K562 (cell line): Measurements from ENCODE around the gene FN1. TPM values are rescaled to one million over a fixed set of nuclear protein-coding genes. Genes with fewer than 3 reads are reported as not detected.
A peak's percentile ranks its signal among the peaks of the same experiment; 100 is the strongest.

Experiments
- ATAC-seq: fragments of 200-7000 bp; cut with Tn5 transposase; 3 replicates; pipeline ENCODE4 v1.9.1; 2020; ENCODE audit warnings: moderate library complexity
- BruUV-seq: library from RNA; stranded (reverse); fragments of 400-500 nt; replicated peaks from 2 replicates; lab custom pipeline; 2021; lab: Mats Ljungman, UMichigan
- CTCF ChIA-PET: fragments of 300-600 bp; formaldehyde crosslinking; extraction: SDS; loops from one replicate; lab custom pipeline; 2021; ENCODE audit warnings: low intra/inter-chr PET ratio; lab: Yijun Ruan, JAX
- POLR2A ChIA-PET: fragments of 300-600, 350-650 bp; sonication (Branson Sonifier 250); formaldehyde crosslinking; extraction: SDS; loops from one replicate; lab custom pipeline; 2021; ENCODE audit warnings: antibody characterized with exemption, inconsistent platforms; lab: Yijun Ruan, JAX
- DNase-seq, 4 experiments: peaks; one replicate each; pipeline versions ENCODE4 v3.0.0 to v3.0.0-alpha.2; 2011 to 2018; ENCODE audit warnings: low spot score in 3 of 4, mixed read lengths in 3 of 4; ENCODE audit errors: extremely low read depth in 1 of 4
- FAIRE-seq: peaks from 2 replicates; lab custom pipeline; 2011; peaks lifted over from hg19 to GRCh38; lab: Jason Lieb, UNC
- H2AFZ ChIP-seq: 2 replicates; pipeline ENCODE4 v1.6.0; 2011; ENCODE audit warnings: low read depth, low read length, control low read depth, inconsistent platforms
- H3K27ac ChIP-seq: fragments of 200-600 bp; 3 replicates; pipeline ENCODE4 v1.8.0; 2011; ENCODE audit warnings: low read depth, mild to moderate bottlenecking, control low read depth, inconsistent platforms, low read length, moderate library complexity, mixed read lengths; ENCODE audit errors: extremely low read depth
- H3K27me3 ChIP-seq, 2 experiments: fragments of 300-600 bp in 1 of 2; 2 replicates in 1 of 2; 3 replicates in 1 of 2; pipeline versions ENCODE4 v1.6.0 to v1.8.0; 2011; ENCODE audit warnings: inconsistent platforms in 2 of 2, low read length in 2 of 2, mild to moderate bottlenecking in 1 of 2, mixed read lengths in 1 of 2, moderate library complexity in 1 of 2; ENCODE audit not compliant: control insufficient read depth in 2 of 2, insufficient read depth in 2 of 2
- H3K36me3 ChIP-seq: fragments of 300-600 bp; 3 replicates; pipeline ENCODE4 v1.8.0; 2011; ENCODE audit warnings: mild to moderate bottlenecking, low read length, inconsistent platforms; ENCODE audit not compliant: control insufficient read depth, insufficient read depth
- H3K4me1 ChIP-seq, 2 experiments: fragments of 200-600 bp in 1 of 2; replicated peaks in 1 of 2; 2 replicates in 1 of 2; 3 replicates in 1 of 2; pipeline versions ENCODE4 v1.5.1 to v1.8.0; 2011; ENCODE audit warnings: inconsistent platforms in 2 of 2, low read length in 2 of 2, mild to moderate bottlenecking in 1 of 2, mixed read lengths in 1 of 2, moderate library complexity in 1 of 2; ENCODE audit not compliant: control insufficient read depth in 2 of 2, insufficient read depth in 2 of 2
- H3K4me2 ChIP-seq: 2 replicates; pipeline ENCODE4 v1.6.1; 2011; ENCODE audit warnings: low read length, control low read depth, inconsistent platforms, mixed read lengths; ENCODE audit not compliant: insufficient read depth
- H3K4me3 ChIP-seq: fragments of 200-600 bp; sonication (generic), shearing (Covaris generic); 2 replicates; pipeline ENCODE4 v1.5.1; 2016; ENCODE audit warnings: control low read depth, inconsistent platforms
- H3K79me2 ChIP-seq: fragments of 200-600 bp; 3 replicates; pipeline ENCODE4 v1.8.0; 2011; ENCODE audit warnings: low read length, inconsistent platforms; ENCODE audit not compliant: control insufficient read depth, insufficient read depth
- H3K9ac ChIP-seq, 2 experiments: 2 replicates each; pipeline versions ENCODE4 v1.6.0 to v1.6.1; 2011; ENCODE audit warnings: low read depth in 2 of 2, low read length in 2 of 2, control low read depth in 1 of 2, inconsistent platforms in 1 of 2, mild to moderate bottlenecking in 1 of 2, mixed read lengths in 1 of 2; ENCODE audit not compliant: insufficient read depth in 1 of 2
- H3K9me1 ChIP-seq: one replicate; pipeline ENCODE4 v1.6.0; 2011; ENCODE audit warnings: inconsistent platforms, mild to moderate bottlenecking, low read length, moderate library complexity; ENCODE audit not compliant: control insufficient read depth, insufficient read depth
- H3K9me3 ChIP-seq: replicated peaks from 2 replicates; pipeline ENCODE4 v1.5.1; 2011; ENCODE audit warnings: low read depth, low read length, inconsistent platforms; ENCODE audit not compliant: control insufficient read depth, insufficient read depth
- H4K20me1 ChIP-seq: replicated peaks from 2 replicates; pipeline ENCODE4 v1.6.1; 2011; ENCODE audit warnings: low read length, inconsistent platforms, mixed read lengths; ENCODE audit not compliant: control insufficient read depth, insufficient read depth
- DIDO1 ChIP-seq: fragments of 450-650 bp; IDR thresholded peaks from 2 replicates; pipeline ENCODE4 v1.6.1; 2016; ENCODE audit warnings: low read depth, missing biosample characterization, missing genetic modification characterization
- EZH2 ChIP-seq: IDR thresholded peaks from 2 replicates; pipeline ENCODE4 v1.6.1; 2012; ENCODE audit warnings: low read depth, mild to moderate bottlenecking, inconsistent platforms, low read length, borderline replicate concordance
- HMBOX1 ChIP-seq: sonication (generic); IDR thresholded peaks from 2 replicates; pipeline ENCODE4 v1.6.1; 2016
- HNRNPL ChIP-seq: fragments of 200-400 bp; formaldehyde crosslinking; IDR thresholded peaks from 2 replicates; pipeline ENCODE4 v1.6.1; 2017; ENCODE audit warnings: low read depth, mild to moderate bottlenecking, low read length
- NFE2 ChIP-seq: IDR thresholded peaks from 2 replicates; pipeline ENCODE4 v1.6.1; 2014; ENCODE audit warnings: antibody characterized with exemption, low read depth
- NRF1 ChIP-seq, 2 experiments: fragments of 450-650 bp; IDR thresholded peaks in 1 of 2; conservative IDR thresholded peaks in 1 of 2; 2 replicates each; pipeline ENCODE4 v1.6.1; 2014; ENCODE audit warnings: mild to moderate bottlenecking in 2 of 2
- PML ChIP-seq: IDR thresholded peaks from 2 replicates; pipeline ENCODE4 v1.6.1; 2012; ENCODE audit warnings: low read length, inconsistent platforms
- SUPT5H ChIP-seq: fragments of 450-650 bp; IDR thresholded peaks from 2 replicates; pipeline ENCODE4 v1.6.1; 2016
- TCF7L2 ChIP-seq: fragments of 150-350 bp; IDR thresholded peaks from 2 replicates; pipeline ENCODE4 v1.6.1; 2016; ENCODE audit warnings: low read depth, mild to moderate bottlenecking, low read length, moderate library complexity
- VEZF1 ChIP-seq: fragments of 200-800 bp; sonication (Bioruptor generic); IDR thresholded peaks from 2 replicates; pipeline ENCODE4 v1.6.1; 2017; ENCODE audit warnings: missing genetic modification characterization, missing compliant biosample characterization
- ZNF175 ChIP-seq: fragments of 200-800 bp; sonication (Bioruptor generic); IDR thresholded peaks from 2 replicates; pipeline ENCODE4 v1.6.1; 2016; ENCODE audit warnings: low read depth, mild to moderate bottlenecking, missing genetic modification characterization, missing compliant biosample characterization
- ZNF263 ChIP-seq: sonication (generic); formaldehyde crosslinking; IDR thresholded peaks from 2 replicates; pipeline ENCODE4 v1.8.0; 2022; ENCODE audit warnings: mild to moderate bottlenecking, missing genetic modification reagents, borderline replicate concordance
- ZNF316 ChIP-seq: fragments of 450-650 bp; IDR thresholded peaks from 2 replicates; pipeline ENCODE4 v1.6.1; 2016
- WGBS: fragments of 100-300 bp; shearing (Covaris generic); methylation state at CpG from one replicate; pipeline ENCODE4 v1.1.6; 2016; ENCODE audit warnings: low coverage, mixed read lengths; ENCODE audit not compliant: insufficient coverage; ENCODE audit errors: missing lambda C conversion rate; 5-methylcytosine and 5-hydroxymethylcytosine counted together
- in situ Hi-C: fragments of 300-500 bp; cut with MboI; formaldehyde crosslinking; loops from 4 replicates; pipeline ENCODE4 v1.15.0; 2018; ENCODE audit warnings: inconsistent platforms, mixed read lengths
- intact Hi-C: fragments of 100-400 bp; cut with micrococcal nuclease; formaldehyde crosslinking; loops from 2 replicates; pipeline ENCODE4 v1.14.2; 2022
- polyA plus RNA-seq, 8 experiments: library from polyadenylated mRNA; depleted of rRNA in 4 of 8; stranded (reverse) in 5 of 8; unstranded in 3 of 8; fragments of >200 nt; fragmentation: Nextera tagmentation in 2 of 8; fragmentation: Illumina TruSeq in 1 of 8; extraction: Ambion mirVana in 2 of 8; extraction: Trizol in 1 of 8; gene quantifications; 2 replicates each; pipeline versions ENCODE4 v1.2.1 to v1.2.3, GENCODE V29; 2011 to 2014; ENCODE audit warnings: inconsistent platforms in 1 of 8, missing spikeins in 1 of 8
- total RNA-seq, 7 experiments: library from RNA; depleted of rRNA in 6 of 7; stranded (reverse); fragments of >200 nt in 6 of 7; fragmentation: Illumina TruSeq in 2 of 7; extraction: Trizol in 2 of 7; gene quantifications; 2 replicates each; pipeline versions ENCODE4 v1.2.1 to v1.2.3, GENCODE V29; 2011 to 2021; ENCODE audit warnings: low replicate concordance in 1 of 7
- TF ChIP-seq, protein P1 (sequence below), 2 experiments: IDR thresholded peaks; 2 replicates each; pipeline ENCODE4 v1.6.1; 2012; ENCODE audit warnings: improper control_type of control experiment in 2 of 2, low read depth in 2 of 2, low read length in 2 of 2, borderline replicate concordance in 1 of 2
- TF ChIP-seq, protein P2 (sequence below): sonication (generic); formaldehyde crosslinking; IDR thresholded peaks from 2 replicates; pipeline ENCODE4 v1.9.0; 2022; ENCODE audit warnings: mild to moderate bottlenecking, missing genetic modification reagents

FN1 gene
- total and polyA plus RNA-seq, 9 of the 15 experiments (the other 6 are each of a cell fraction or from before 2014, with no cell fraction given), result 7.4 to 19.1 (median 11.2) TPM

DNA sequence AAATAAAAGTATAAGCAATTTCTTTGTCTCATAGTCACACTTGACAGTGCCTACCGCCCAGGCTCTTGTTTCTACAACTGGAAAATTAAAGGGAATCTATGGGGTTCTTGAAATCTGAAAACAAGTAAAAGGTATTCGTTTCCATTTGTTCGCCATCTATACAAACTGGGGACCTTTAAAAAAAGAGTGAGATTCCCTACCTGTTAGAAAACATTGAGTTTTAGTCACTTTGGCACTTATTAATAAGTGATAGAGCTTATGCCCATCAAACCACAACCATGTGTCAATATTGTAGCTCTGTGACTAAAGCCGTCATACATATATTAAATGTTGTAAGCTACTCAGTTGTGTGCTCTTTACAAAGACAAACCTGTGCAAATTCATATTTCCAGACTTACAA is 13.2 kb downstream of the FN1 start (continued):
- TF ChIP-seq ZNF263 (CRISPR knock-in tag) (no peak), TCF7L2 (no peak), EZH2 (no peak)
- TF ChIP-seq, protein P1, sequence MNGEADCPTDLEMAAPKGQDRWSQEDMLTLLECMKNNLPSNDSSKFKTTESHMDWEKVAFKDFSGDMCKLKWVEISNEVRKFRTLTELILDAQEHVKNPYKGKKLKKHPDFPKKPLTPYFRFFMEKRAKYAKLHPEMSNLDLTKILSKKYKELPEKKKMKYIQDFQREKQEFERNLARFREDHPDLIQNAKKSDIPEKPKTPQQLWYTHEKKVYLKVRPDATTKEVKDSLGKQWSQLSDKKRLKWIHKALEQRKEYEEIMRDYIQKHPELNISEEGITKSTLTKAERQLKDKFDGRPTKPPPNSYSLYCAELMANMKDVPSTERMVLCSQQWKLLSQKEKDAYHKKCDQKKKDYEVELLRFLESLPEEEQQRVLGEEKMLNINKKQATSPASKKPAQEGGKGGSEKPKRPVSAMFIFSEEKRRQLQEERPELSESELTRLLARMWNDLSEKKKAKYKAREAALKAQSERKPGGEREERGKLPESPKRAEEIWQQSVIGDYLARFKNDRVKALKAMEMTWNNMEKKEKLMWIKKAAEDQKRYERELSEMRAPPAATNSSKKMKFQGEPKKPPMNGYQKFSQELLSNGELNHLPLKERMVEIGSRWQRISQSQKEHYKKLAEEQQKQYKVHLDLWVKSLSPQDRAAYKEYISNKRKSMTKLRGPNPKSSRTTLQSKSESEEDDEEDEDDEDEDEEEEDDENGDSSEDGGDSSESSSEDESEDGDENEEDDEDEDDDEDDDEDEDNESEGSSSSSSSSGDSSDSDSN (IDR thresholded peaks at IDR 0.05; ENCODE audit: borderline replicate concordance in 1 of 2, low read depth in 2 of 2, low read length in 2 of 2), result no peak

- ChIA-PET CTCF (no interaction called here), POLR2A (interaction anchor here (2.3 kb wide), 1 partner anchor 15 kb away, joined by 6 read pairs; no protein-coding TSS in a partner anchor)
- H2AFZ ChIP-seq, result peak overlapping the region; percentile 49; the same call in 1 of the 2 replicates
- intact Hi-C loops (no loop called here), in situ Hi-C loops (no loop called here)
- peaks cover 4 to 28% of the 10 kb centered on the region in 2 experiments; a peak in 2 of 5 replicates for H3K4me1 ChIP-seq
- H4K20me1 ChIP-seq, result no peaks in the 10 kb centered on the region
- H3K4me2 ChIP-seq, result peak overlapping the region; percentile 64
- no peaks in the 10 kb centered on the region for H3K79me2 ChIP-seq
- peak overlapping the region; percentile 10; the same call in 1 of the 3 replicates for H3K27ac ChIP-seq
- ATAC-seq (peak; percentile 91), DNase-seq (peak; percentile 16 to 73 (median 36)), FAIRE-seq (peak; percentile 94)
- no peak overlapping the region for H3K4me3 ChIP-seq
- H3K9me1 ChIP-seq, result no peaks in the 10 kb centered on the region
- no peak overlapping the region for H3K9ac ChIP-seq
- no peaks in the 10 kb centered on the region for H3K9me3 ChIP-seq
- no peaks in the 10 kb centered on the region for H3K27me3 ChIP-seq
- no peaks in the 10 kb centered on the region for H3K36me3 ChIP-seq
- WGBS, result 7% methylated on average over 9 of the region's 10 CpGs
- no TSS peak for BruUV-seq
- TF ChIP-seq ZNF175 (no peak), PML (peak; percentile 46; the same call in 1 of the 2 replicates), ZNF316 (peak; percentile 73), HMBOX1 (peak; percentile 57; the same call in 1 of the 2 replicates), NRF1 (conservative IDR thresholded peaks at IDR 0.05 in 1 of 2, IDR thresholded peaks at IDR 0.05 in 1 of 2) (no peak), SUPT5H (no peak), HNRNPL (no peak), NFE2 (peak; percentile 84), DIDO1 (tag) (no peak), VEZF1 (no peak)
- TF ChIP-seq, protein P2, sequence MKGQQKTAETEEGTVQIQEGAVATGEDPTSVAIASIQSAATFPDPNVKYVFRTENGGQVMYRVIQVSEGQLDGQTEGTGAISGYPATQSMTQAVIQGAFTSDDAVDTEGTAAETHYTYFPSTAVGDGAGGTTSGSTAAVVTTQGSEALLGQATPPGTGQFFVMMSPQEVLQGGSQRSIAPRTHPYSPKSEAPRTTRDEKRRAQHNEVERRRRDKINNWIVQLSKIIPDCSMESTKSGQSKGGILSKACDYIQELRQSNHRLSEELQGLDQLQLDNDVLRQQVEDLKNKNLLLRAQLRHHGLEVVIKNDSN (CRISPR knock-in tag), result peak; percentile 55
These were observed 13.9 kb downstream of the FN1 start for GRCh38 chr2:215421859-215422461.
